KOPT-K1 (cell line): ENCODE data around the gene ARPC1B.
A peak's percentile ranks its signal among the peaks of the same experiment; 100 is the strongest.
"Not testable (repeated sequence)": the region's sequence is repeated elsewhere in the genome, so short reads cannot be mapped to it uniquely, and the experiment has no call there.

Source experiments
- H3K27ac ChIP-seq: fragments of 200-600 bp; sonication (generic); 2 replicates; pipeline ENCODE4 v1.5.1; 2016; ENCODE audit warnings: antibody characterized with exemption, mild to moderate bottlenecking, low read depth, low read length; ENCODE audit not compliant: poor library complexity, severe bottlenecking
- H3K36me3 ChIP-seq: fragments of 200-600 bp; sonication (generic); 2 replicates; pipeline ENCODE4 v1.5.1; 2017; ENCODE audit warnings: antibody characterized with exemption, mild to moderate bottlenecking, low read length, moderate library complexity; ENCODE audit not compliant: insufficient read depth
- H3K9me3 ChIP-seq: fragments of 200-600 bp; sonication (generic); 2 replicates; pipeline ENCODE4 v1.5.1; 2017; ENCODE audit warnings: antibody characterized with exemption, low read length, mild to moderate bottlenecking; ENCODE audit not compliant: insufficient read depth, poor library complexity, severe bottlenecking

ARPC1B gene

DNA sequence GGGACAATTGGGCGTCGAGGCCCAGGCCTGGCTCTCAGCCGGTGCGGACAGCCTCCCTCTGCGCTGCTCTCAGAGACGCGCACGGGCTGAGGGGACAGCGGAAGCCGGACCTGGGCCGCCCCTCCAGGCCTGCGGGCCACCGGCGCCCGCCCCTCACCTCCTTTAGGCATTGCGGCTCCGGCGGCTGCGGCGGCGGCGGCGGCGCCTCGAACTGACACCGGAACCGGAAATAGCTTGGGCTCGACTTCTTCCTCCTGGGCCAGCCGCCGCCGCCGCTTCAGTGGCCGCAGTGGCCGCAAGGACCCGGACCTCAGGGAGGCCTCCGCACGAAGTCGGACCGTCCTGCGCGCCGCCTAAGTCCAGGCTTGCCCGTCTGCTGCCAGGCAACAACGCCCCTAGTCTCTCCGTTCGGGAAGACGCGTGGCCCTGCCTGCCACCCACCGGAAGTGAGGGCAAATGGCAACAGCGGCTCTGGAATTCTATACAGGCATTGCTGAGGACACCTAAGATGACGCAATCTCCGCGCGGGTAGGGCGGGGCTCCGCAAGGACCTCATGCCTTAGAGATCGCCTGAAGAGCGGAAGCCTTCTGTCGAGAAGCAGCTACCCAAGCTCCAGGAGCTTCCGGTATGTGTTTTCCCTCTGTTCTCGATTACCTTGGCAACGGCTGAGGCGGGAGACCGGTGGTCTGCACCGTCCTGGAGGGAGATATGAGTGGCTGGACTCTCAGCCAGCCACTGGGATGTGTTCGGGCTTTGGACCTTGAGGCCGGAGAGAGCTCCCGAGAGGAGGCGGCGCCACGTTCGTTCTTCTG, 34.1 kb downstream of the ARPC1B start, which contains the start of the genes BUD31 and PDAP1:
TSS of gene BUD31 (plus strand) at position 591 of the 813 bp plus-strand sequence. CDS start 2,124 bp downstream, outside the sequence.
TSS of gene PDAP1 (minus strand) at position 219 of the 813 bp plus-strand sequence. CDS start at position 170, 49 bp downstream.
- peaks cover 57% of the 10 kb centered on the region for H3K36me3 ChIP-seq
- no peaks in the 10 kb centered on the region for H3K9me3 ChIP-seq
- peak within 1 kb of the TSS; percentile 96 for H3K27ac ChIP-seq

DNA sequence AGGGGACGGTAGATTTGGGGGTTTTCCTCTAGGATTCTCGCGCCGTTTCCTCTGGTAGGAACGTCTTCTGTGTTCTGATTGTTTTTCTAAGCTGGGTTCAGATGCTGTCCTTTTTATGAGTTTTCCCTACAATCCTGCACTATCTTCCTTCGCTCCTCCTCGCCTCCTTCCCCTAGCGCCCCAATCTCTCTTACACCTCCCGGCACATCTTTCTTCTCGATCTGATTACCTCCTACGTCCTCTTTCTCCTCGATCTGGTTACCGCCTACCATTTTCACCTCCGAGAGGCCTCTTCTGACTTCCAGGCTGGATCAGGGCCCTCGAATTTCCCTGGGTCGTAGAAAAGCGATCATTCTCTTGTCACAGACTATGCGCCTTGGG, 34.7 kb downstream of the ARPC1B start:
- Histone ChIP-seq H3K9me3 (no peaks in the 10 kb centered on the region), H3K27ac (peak overlapping the region; percentile 96), H3K36me3 (peaks cover 55% of the 10 kb centered on the region)

DNA sequence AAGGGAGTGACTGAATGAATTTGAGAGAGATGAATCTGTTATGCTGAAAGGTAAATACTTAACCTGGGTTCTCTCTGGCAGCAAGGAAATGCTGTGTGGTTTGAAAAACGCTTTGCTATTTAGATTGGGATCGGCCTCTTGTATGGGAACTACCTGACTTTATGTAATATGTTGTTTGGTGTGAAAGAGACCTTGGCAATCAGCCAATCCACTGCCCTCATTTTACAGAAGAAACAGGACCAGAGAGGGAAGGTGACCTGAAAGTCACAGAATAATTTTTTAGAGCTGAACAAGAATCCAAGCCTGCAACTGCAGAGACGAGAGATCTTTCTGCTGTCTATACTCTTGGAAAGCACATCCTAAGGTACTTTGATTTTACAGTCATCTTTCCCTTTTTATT, 35.3 kb downstream of the ARPC1B start:
- peak overlapping the region; percentile 96 for H3K27ac ChIP-seq
- H3K9me3 ChIP-seq: no peaks in the 10 kb centered on the region
- H3K36me3 ChIP-seq: peaks cover 55% of the 10 kb centered on the region

DNA sequence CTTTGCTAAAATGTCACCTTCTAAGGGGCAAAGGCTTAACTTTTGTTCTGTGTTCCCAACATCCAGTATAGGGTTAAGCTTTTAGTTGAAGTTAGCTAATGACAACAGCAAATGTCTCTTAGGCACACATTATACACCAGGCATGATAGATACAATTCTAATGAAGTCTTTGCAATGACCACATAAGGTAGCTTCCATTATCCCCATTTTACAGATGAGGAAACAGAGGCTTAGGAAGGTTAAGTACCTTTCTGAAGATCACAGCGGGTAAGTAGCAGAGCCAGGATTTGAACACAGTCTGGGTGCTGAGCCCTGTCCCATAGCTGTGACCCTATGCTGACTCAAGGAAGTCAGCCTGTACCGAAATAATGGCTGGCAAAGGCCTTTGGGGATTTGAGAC, 36.1 kb downstream of the ARPC1B start:
- Histone ChIP-seq H3K36me3 (peaks cover 55% of the 10 kb centered on the region), H3K9me3 (no peaks in the 10 kb centered on the region), H3K27ac (no peak overlapping the region)

DNA sequence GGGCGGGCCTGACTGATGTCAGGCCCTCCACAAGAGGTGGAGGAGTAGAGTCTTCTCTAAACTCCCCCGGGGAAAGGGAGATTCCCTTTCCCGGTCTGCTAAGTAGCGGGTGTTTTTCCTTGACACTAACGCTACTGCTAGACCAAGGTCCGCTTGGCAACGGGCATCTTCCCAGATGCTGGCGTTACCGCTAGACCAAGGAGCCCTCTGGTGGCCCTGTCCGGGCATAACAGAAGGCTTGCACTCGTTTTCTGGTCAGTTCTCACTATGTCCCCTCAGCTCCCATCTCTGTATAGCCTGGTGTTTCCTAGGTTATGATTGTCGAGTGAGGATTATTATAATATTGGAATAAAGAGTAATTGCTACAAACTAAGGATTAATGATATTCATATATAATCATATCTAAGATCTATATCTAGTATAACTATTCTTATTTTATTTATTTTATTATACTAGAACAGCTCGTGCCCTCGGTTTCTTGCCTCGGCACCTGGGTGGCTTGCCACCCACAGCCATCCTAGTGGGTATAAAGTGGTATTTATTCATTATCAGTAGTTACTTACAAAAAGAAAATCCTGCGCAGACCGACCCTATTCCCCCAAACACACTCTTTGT, 41.1 kb downstream of the ARPC1B start:
- not testable (repeated sequence) for H3K9me3 ChIP-seq, H3K27ac ChIP-seq
- peaks cover 98% of the 10 kb centered on the region for H3K36me3 ChIP-seq

DNA sequence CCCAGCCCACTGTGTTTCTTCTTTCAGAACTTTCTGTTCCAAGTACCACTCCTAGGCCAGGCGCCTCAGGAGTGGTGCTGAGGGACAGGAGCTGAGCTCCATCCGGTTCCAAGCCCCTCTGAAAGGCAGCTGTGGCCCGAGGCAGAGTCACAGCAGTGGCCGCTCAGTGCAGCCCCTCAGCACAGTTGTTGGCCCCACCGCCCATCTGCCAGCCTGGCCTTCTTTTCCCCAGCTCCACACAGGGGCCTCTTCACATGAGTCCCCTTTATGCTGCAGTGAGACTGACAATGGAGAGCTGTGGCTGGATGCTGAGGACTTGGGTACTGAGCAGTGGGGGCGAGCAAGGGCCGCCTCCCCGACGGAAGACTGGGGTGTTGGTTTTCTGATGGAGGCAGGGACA, 43.7 kb downstream of the ARPC1B start:
- Histone ChIP-seq H3K27ac (no peak overlapping the region), H3K36me3 (peaks cover 98% of the 10 kb centered on the region), H3K9me3 (no peaks in the 10 kb centered on the region)

DNA sequence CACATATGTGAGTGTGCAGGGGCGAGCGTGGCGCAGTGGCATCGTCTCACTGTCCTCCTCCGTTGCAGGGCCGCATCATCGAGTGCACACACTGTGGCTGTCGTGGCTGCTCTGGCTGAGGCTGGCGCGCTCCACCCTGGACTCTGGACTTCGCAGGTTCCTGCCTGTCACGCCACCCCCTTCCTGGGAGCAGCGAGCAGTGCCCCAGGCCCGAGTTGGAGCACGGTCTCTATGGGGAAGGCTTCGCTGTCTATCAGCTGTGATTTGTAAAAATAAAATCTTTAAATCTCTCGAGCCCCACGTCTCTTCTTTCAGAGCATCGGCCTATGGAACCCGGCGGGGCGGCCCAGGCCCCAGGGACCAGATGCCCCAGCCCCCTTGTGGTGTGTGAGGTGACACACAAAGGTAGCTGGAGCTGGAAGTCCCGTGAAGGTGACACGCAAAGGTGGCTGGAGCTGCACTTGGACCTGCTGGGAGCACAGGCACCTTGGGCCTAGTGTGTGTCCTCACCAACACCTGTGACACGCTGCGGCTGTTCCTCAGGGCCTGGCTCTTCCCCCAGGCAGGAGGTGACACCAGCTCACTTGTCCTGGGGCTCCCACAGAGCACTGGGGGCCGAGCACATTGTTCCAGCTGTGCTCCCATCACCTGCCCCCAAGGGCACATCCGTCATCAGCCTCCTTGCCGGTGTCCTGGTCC, 44.9 kb downstream of the ARPC1B start:
- H3K9me3 ChIP-seq: no peaks in the 10 kb centered on the region
- H3K27ac ChIP-seq: no peak overlapping the region
- H3K36me3 ChIP-seq: peaks cover 99% of the 10 kb centered on the region

DNA sequence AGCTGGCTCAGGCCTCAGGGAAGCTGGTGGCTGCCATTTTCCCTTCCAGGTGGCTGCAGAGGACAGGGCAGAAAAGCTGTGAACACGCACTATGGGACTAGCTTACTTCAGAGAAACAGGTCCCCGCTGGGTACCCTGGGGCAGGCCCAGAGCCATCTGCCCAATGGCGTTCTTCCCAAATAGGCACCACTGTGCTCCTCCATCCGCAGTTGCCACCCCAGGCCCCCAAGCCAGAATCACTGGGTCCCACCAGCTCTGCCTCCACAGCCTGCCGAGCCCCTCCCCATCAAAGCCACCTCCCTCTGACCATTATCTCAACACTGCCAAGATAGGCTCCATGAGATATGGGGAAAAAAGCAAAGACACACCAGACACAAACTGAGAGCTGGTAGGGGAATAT, 45.7 kb downstream of the ARPC1B start:
- Histone ChIP-seq H3K9me3 (no peaks in the 10 kb centered on the region), H3K36me3 (peaks cover 99% of the 10 kb centered on the region), H3K27ac (no peak overlapping the region)

DNA sequence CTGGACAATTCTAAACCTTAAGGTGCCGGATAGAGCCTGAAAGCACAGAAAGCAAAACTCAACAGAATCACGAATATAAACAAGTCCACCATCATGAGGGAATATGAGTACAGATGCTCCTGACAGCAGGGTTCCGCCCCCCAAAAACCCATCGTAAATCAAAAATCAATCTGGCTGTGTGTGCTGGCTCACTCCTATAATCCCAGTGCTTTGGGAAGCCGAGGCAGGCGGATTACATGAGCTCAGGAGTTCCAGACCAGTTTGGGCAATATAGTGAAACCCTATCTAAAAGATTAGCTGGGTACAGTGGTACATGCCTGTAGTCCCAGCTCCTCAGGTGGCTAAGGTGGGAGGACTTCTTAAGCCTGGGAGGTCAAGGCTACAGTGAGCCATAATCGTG, 46.5 kb downstream of the ARPC1B start:
- Histone ChIP-seq H3K36me3 (peaks cover 100% of the 10 kb centered on the region), H3K27ac (no peak overlapping the region), H3K9me3 (no peaks in the 10 kb centered on the region)

DNA sequence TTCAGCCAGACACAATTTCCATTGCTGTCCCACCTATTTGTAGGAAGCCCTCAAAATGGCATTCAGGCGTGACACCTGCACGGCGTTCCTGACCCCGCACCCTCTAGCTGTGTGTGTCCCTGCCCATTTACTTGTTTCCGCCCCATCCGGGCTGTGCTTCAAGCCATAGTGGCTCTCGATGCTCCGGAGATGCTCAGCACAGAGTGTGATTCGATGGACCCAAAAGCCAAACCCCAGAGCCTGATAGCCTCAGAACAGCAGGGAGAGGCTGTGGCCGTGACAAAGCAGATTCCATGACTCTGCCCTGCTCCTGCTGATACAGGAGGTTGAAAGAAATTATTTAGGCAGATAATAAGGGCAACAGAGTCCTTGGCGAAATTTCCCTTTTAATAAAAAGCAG, 47.7 kb downstream of the ARPC1B start:
- Histone ChIP-seq H3K36me3 (peaks cover 90% of the 10 kb centered on the region), H3K27ac (no peak overlapping the region), H3K9me3 (no peaks in the 10 kb centered on the region)

DNA sequence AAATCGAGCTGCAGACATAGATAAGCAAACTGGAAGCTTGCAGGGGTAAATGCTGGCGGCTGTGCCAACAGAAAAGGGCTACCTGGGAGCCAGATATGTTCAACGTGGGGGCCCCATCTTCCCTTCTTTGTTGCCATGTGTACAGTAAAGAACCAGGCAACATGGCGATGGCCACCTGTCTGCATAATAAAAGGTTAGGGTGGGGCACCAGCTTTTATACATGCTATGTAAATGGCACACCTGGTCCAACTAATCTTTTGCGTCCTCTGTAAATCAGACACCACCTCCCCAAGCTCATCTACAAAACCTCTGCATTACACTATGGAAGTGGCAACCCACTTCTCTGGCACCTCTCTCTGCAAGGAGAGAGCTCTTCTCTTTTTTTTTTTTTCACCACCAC, 48.1 kb downstream of the ARPC1B start:
- peaks cover 86% of the 10 kb centered on the region for H3K36me3 ChIP-seq
- no peak overlapping the region for H3K27ac ChIP-seq
- H3K9me3 ChIP-seq: no peaks in the 10 kb centered on the region

DNA sequence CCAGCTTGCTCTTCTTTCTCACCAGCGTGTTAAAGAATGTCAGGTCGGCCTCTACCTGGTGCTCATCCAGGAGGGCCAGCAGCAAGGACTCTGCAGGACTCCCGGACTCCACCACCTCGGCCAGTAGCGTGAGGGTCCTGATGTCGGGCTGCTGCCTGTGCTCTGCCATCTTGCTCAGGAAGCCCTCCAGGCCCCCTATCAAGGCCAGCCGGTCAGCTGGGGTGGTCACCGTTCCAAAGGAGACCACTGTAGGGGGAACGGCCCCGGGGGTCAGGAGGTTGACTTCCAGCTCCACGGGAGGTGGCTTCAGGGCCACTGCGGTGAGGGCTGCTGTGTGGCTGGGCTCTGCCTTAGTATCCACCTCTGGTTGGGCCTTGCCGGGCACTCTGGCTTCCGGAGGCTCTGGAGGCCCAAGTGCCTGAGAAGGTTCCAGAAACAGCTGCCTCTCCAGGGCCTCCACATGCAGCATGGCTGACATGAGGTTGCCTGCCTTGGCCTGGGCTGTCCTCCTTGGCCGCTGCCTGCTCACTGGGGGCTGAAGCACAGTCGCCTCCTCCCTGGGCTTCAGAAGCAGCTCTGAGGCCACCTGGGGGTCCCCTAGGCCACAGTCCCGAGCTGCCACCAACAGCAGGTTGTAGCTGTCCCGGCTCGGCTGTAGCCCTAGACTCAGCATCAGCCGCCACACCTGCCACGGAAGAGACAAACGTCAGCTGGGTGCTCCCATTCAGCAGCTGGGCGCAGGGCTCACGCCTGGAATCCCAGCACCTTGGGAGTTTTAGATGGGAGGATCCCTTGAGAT, 50.6 kb downstream of the ARPC1B start:
- H3K27ac ChIP-seq: no peak overlapping the region
- peaks cover 80% of the 10 kb centered on the region for H3K36me3 ChIP-seq
- no peaks in the 10 kb centered on the region for H3K9me3 ChIP-seq

DNA sequence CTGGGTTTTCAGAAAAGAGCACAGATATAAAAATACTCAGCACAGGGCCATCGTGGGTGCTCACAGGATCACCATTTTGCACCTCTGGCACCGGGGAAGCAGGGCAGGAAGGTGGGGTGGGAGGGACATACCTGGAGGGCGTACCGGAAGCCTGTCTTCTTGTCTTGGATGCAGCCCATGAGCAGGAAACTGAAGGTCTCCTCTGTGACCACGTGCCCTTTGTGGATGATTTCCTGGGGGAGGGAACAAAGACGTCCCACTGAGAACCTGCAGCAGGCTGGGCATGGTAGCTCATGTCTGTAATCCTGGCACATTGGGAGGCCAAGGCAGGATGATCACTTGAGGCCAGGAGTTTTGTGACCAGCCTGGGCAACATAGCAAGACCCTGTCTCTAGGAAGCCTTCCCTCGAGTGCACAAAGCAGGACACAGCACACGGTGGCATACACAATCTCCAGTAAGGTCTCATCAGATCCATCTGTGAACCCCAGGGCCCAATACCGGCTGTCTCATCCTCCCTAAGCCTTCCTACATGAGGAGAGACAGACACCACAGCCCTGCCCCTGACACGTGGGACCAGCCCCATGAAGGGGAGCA, 54.5 kb downstream of the ARPC1B start:
- Histone ChIP-seq H3K36me3 (peaks cover 72% of the 10 kb centered on the region), H3K27ac (peak overlapping the region; percentile 37), H3K9me3 (no peaks in the 10 kb centered on the region)

DNA sequence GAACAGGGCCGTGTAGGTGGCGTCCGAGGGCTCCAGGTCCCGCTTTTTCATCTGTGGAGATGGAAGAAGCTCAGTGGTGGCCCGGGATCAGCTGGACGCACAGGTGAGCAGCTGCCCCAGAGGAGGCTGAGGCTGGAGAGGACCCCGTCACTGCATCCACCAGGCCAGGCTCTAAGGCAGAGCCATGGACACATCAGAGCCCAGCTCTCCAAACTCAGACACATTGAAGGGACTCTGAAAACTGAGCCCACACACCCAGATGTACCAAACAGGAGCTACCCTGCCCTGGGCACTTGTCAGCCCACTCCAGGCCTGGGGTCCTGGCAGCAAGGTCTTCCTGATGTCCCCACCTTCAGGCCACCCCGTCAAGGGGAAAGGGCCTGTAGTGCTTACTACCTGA, 55.2 kb downstream of the ARPC1B start:
- Histone ChIP-seq H3K9me3 (no peaks in the 10 kb centered on the region), H3K36me3 (peaks cover 72% of the 10 kb centered on the region), H3K27ac (peak overlapping the region; percentile 37)
